Measurements from ENCODE around the gene TRIM9.

TRIM9 gene

GRCh38 chr14:50932592-50933495 lies 162.1 kb downstream of the TRIM9 start:
- DNase-seq = no peak

GRCh38 chr14:50932156-50932555 lies 162.7 kb downstream of the TRIM9 start:
- peak in 2 of 3 donors; percentile 27 to 40 for DNase-seq

- no peak for DNase-seq
Measured at GRCh38 chr14:50931559-50931958, 163.3 kb downstream of the TRIM9 start.

GRCh38 chr14:50929506-50929905 lies 165.4 kb downstream of the TRIM9 start:
- DNase-seq = no peak

GRCh38 chr14:50928002-50928635 lies 166.8 kb downstream of the TRIM9 start:
- peak; percentile 84 to 93 (median 92) for DNase-seq

GRCh38 chr14:50926851-50927386 lies 168.0 kb downstream of the TRIM9 start:
- peak; percentile 56 to 73 (median 65) for DNase-seq
